Subcutaneous abdominal adipose tissue (tissue), 5 donors: ENCODE measurements around the gene FMR1NB.

Experiments
- H3K27ac ChIP-seq: one replicate; pipeline ENCODE4 v1.7.0; 2013; ENCODE audit warnings: low read depth, mild to moderate bottlenecking, inconsistent platforms, low read length, moderate library complexity
- H3K27me3 ChIP-seq, 5 donors: one replicate each; pipeline ENCODE4 v1.7.0; 2013; ENCODE audit warnings: low read length in 5 of 5, inconsistent platforms in 1 of 5; ENCODE audit not compliant: control insufficient read depth in 5 of 5, insufficient read depth in 4 of 5
- H3K36me3 ChIP-seq, 5 donors: one replicate each; pipeline ENCODE4 v1.7.0; 2013; ENCODE audit warnings: low read length in 5 of 5; ENCODE audit not compliant: control insufficient read depth in 5 of 5, insufficient read depth in 5 of 5
- H3K4me1 ChIP-seq, 5 donors: one replicate each; pipeline ENCODE4 v1.7.0; 2013; ENCODE audit warnings: low read length in 5 of 5, mild to moderate bottlenecking in 3 of 5, moderate library complexity in 1 of 5; ENCODE audit not compliant: control insufficient read depth in 5 of 5, insufficient read depth in 5 of 5
- H3K4me3 ChIP-seq, 5 donors: one replicate each; pipeline ENCODE4 v1.7.0; 2013; ENCODE audit warnings: low read length in 5 of 5, low read depth in 1 of 5
- H3K9ac ChIP-seq, 5 donors: one replicate each; pipeline ENCODE4 v1.7.0; 2013; ENCODE audit warnings: low read length in 5 of 5, mild to moderate bottlenecking in 4 of 5, moderate library complexity in 3 of 5
- H3K9me3 ChIP-seq, 5 donors: one replicate each; pipeline ENCODE4 v1.7.0; 2013; ENCODE audit warnings: low read length in 5 of 5; ENCODE audit not compliant: control insufficient read depth in 5 of 5
- donor health status: healthy.
- donor health status: healthy.
- donor health status: healthy.
- donor health status: healthy.
- donor health status: healthy.

Gene FMR1NB

DNA sequence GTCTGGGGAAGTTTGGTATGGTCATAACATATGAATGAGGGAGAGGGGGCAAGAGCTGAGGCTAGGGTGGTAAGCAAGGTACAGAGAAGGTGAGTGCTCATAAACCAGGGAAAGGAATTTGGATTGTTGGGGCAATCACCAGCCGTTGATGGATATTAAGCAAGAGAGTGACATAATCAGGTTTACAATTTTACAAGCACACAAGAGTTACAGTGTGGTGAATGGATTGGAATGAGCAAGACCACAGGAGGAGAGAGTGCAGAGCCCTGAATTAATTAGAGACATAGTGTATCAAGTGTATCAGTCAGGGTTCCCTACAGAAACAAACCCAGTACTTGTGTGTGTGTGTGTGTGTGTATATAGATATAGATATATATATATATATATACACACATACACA is 18.7 kb upstream of the FMR1NB start:
- H3K9me3 ChIP-seq: peaks cover 0 to 4% (median 0%) of the 10 kb centered on the region in 5 donors
- H3K4me3 ChIP-seq: no peak overlapping the region
- H3K27me3 ChIP-seq: no peaks in the 10 kb centered on the region

DNA sequence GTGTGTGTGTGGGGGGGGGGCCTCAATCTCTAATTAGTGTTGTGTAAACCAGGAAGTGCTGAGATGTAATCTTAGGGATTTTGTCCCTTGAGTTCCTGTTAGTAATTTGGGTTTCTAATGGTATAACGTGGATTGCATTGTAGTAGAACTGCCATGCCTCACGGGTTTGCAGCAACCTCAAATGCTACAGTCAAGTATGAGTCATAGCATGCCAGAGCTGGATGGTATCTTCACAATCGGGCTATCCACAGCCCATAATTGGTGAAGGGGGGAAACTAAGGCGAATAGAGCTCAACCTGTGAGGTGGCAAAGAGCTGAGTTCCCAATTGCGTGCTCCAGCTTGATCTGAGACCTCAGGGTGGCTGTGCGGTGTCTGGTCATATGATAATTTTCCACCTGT is 2.2 kb upstream of the FMR1NB start:
- H3K36me3 ChIP-seq: no peaks in the 10 kb centered on the region
- H3K4me3 ChIP-seq: no peak overlapping the region
- no peaks in the 10 kb centered on the region for H3K27me3 ChIP-seq
- no peak overlapping the region for H3K9ac ChIP-seq
- no peak overlapping the region for H3K27ac ChIP-seq
- peaks cover 0 to 2% (median 0%) of the 10 kb centered on the region in 5 donors for H3K9me3 ChIP-seq
- no peaks in the 10 kb centered on the region for H3K4me1 ChIP-seq

More for the DNA sequence above, 18.7 kb upstream of the FMR1NB start:
- Histone ChIP-seq H3K36me3 (no peaks in the 10 kb centered on the region), H3K9ac (no peak overlapping the region), H3K27ac (no peak overlapping the region), H3K4me1 (no peaks in the 10 kb centered on the region)

DNA sequence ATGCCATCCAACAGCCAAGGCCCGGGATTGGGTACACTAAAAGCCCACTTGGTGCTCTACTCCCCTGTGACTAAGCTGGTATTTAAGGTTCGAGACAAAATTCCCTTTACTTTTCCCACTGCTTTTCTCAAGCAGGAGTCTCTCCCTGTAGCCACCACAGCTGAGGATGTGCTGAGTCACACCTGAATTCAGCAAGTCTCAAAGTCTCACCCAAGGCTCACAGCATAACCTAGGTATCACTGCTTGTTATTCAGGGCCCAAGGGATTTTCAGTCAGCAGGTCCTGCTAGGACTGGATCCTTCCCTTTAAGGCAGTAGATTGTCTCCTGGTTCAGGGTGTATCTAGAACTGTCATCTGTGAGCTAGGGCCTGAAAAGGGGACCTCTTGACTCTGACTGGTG is 39.2 kb downstream of the FMR1NB start:
- Histone ChIP-seq H3K4me1 (no peaks in the 10 kb centered on the region), H3K9ac (no peak overlapping the region), H3K9me3 (peaks cover 0 to 17% (median 0%) of the 10 kb centered on the region in 5 donors), H3K27me3 (peaks cover 0 to 3% (median 0%) of the 10 kb centered on the region in 5 donors), H3K27ac (no peak overlapping the region), H3K36me3 (no peaks in the 10 kb centered on the region), H3K4me3 (no peak overlapping the region)

- H3K36me3 ChIP-seq: no peaks in the 10 kb centered on the region
- H3K4me1 ChIP-seq: no peaks in the 10 kb centered on the region
- H3K9me3 ChIP-seq: peaks cover 0 to 4% (median 0%) of the 10 kb centered on the region in 5 donors
- peaks cover 0 to 3% (median 0%) of the 10 kb centered on the region in 5 donors for H3K27me3 ChIP-seq
- H3K4me3 ChIP-seq: no peak overlapping the region
- no peak overlapping the region for H3K9ac ChIP-seq
- no peak overlapping the region for H3K27ac ChIP-seq
Measured at GRCh38 chrX:148024425-148025148, 43.5 kb downstream of the FMR1NB start.

- Histone ChIP-seq H3K4me3 (no peak overlapping the region), H3K36me3 (no peaks in the 10 kb centered on the region), H3K4me1 (no peaks in the 10 kb centered on the region), H3K9me3 (no peaks in the 10 kb centered on the region), H3K27me3 (peaks cover 0 to 4% (median 0%) of the 10 kb centered on the region in 5 donors), H3K27ac (no peak overlapping the region), H3K9ac (no peak overlapping the region)
Measured at GRCh38 chrX:148035380-148035779, 54.2 kb downstream of the FMR1NB start.

GRCh38 chrX:148037020-148037419 is 55.9 kb downstream of the FMR1NB start:
- Histone ChIP-seq H3K4me1 (no peaks in the 10 kb centered on the region), H3K9ac (no peak overlapping the region), H3K27me3 (peaks cover 0 to 4% (median 0%) of the 10 kb centered on the region in 5 donors), H3K4me3 (no peak overlapping the region), H3K27ac (no peak overlapping the region), H3K36me3 (no peaks in the 10 kb centered on the region), H3K9me3 (no peaks in the 10 kb centered on the region)

DNA sequence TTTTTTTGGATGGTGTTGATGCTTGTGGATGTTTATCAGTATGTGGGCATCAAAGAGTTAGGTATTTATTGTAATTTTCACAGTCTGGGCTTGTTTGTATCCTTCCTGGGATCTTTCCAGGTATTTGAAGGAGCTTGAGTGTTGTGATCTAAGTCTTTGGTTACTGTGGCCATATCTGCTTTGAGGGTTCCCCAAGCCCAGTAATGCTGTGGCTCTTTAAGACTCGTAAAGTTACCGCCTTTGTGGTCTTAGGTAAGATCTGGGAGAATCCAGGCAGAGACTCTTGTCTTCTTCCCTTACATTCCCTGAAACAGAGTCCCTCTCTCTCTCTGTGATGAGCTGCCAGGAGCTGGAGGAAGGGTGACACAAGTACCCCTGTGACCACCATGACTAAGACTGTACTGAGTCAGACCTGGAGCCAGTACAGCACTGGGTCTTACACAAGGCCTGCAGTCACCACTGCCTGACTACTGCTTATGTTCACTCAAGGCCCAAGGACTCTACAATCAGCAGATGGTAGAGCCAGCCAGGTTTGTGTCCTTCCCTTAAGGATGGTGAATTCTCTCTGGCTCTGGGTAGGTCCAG is 62.2 kb downstream of the FMR1NB start:
- no peaks in the 10 kb centered on the region for H3K9me3 ChIP-seq
- peaks cover 0 to 5% (median 0%) of the 10 kb centered on the region in 5 donors for H3K4me1 ChIP-seq
- no peak overlapping the region for H3K27ac ChIP-seq
- no peak overlapping the region for H3K9ac ChIP-seq
- H3K36me3 ChIP-seq: no peaks in the 10 kb centered on the region
- H3K27me3 ChIP-seq: peaks cover 0 to 5% (median 0%) of the 10 kb centered on the region in 5 donors
- H3K4me3 ChIP-seq: no peak overlapping the region

DNA sequence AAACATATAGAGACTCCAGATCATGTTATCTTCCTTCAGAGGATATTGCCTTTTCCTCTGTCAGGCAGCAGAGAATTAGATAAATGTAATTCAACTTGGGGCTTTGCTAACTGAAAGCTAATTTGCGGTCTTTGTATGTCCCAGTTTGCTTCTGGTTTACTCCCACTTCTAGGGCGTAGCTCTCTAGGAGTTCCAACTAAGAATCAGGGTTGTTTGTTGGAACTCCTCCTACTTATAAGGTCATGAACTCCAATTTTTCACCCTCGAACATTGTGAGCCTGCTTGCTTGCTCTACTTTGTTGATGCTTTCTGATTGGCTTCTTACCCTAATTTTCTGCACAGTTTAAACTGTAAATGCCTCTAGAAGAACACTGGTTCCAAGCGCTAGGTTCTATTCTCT is 66.1 kb downstream of the FMR1NB start:
- no peak overlapping the region for H3K4me3 ChIP-seq
- no peaks in the 10 kb centered on the region for H3K36me3 ChIP-seq
- H3K9me3 ChIP-seq: no peaks in the 10 kb centered on the region
- no peak overlapping the region for H3K27ac ChIP-seq
- H3K27me3 ChIP-seq: peaks cover 0 to 5% (median 0%) of the 10 kb centered on the region in 5 donors
- no peak overlapping the region for H3K9ac ChIP-seq
- H3K4me1 ChIP-seq: peaks cover 0 to 5% (median 0%) of the 10 kb centered on the region in 5 donors

GRCh38 chrX:148049441-148049840 is 68.3 kb downstream of the FMR1NB start:
- Histone ChIP-seq H3K27me3 (peaks cover 0 to 4% (median 0%) of the 10 kb centered on the region in 5 donors), H3K9ac (no peak overlapping the region), H3K9me3 (no peaks in the 10 kb centered on the region), H3K27ac (no peak overlapping the region), H3K36me3 (no peaks in the 10 kb centered on the region), H3K4me3 (no peak overlapping the region), H3K4me1 (peaks cover 0 to 5% (median 0%) of the 10 kb centered on the region in 5 donors)

DNA sequence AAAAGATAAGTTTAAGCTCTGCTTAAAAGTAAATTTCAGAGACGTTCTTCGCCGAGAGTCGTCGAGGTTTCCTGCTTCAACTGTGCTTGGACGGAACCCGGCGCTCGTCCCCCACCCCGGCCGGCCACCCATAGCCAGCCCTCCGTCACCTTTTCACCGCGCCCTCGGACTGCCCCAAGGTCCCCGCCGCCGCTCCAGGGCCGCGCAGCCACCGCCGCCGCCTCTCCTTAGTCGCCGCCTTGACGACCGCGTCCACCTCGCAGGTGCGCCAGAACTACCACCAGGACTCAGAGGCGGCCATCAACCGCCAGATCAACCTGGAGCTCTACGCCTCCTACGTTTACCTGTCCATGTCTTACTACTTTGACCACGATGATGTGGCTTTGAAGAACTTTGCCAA is 70.8 kb downstream of the FMR1NB start:
- H3K27ac ChIP-seq: no peak overlapping the region
- H3K9me3 ChIP-seq: no peaks in the 10 kb centered on the region
- H3K4me3 ChIP-seq: no peak overlapping the region
- H3K4me1 ChIP-seq: peaks cover 0 to 5% (median 0%) of the 10 kb centered on the region in 5 donors
- H3K27me3 ChIP-seq: peaks cover 0 to 4% (median 3%) of the 10 kb centered on the region in 5 donors
- no peak overlapping the region for H3K9ac ChIP-seq
- no peaks in the 10 kb centered on the region for H3K36me3 ChIP-seq
